ENCODE data around the gene RTCB. TPM values are rescaled to one million over a fixed set of nuclear protein-coding genes. Genes with fewer than 3 reads are reported as not detected.
A peak's percentile ranks its signal among the peaks of the same experiment; 100 is the strongest.

Gene RTCB
- total RNA-seq, 1 experiment from 2014 or later = 50.9 TPM

- no peak overlapping the region for H3K9ac ChIP-seq (ENCODE audit: low read length)
- H3K36me3 ChIP-seq (ENCODE audit: control insufficient read depth in 1 of 2, insufficient read depth in 2 of 2, low read length in 2 of 2) = no peaks in the 10 kb centered on the region
- intact Hi-C loops (cut with micrococcal nuclease) = loop anchor here (2.0 to 5.0 kb wide), 2 partner anchors 252 to 377 kb away; no protein-coding TSS in a partner anchor
- TF ChIP-seq ZBTB33 (IDR thresholded peaks at IDR 0.05; ENCODE audit: extremely low read depth, insufficient replicate concordance, low read length) (no peak), RAD21 (IDR thresholded peaks at IDR 0.05; ENCODE audit: low read depth) (no peak), SP1 (IDR thresholded peaks at IDR 0.05; ENCODE audit: low read depth) (no peak), SRF (IDR thresholded peaks at IDR 0.05; ENCODE audit: low read depth) (no peak)
- TF ChIP-seq, protein P1, sequence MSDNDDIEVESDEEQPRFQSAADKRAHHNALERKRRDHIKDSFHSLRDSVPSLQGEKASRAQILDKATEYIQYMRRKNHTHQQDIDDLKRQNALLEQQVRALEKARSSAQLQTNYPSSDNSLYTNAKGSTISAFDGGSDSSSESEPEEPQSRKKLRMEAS (IDR thresholded peaks at IDR 0.05) = no peak
- H3K79me2 ChIP-seq (ENCODE audit: insufficient read depth, low read length) = no peaks in the 10 kb centered on the region
- peaks cover 0 to 6% of the 10 kb centered on the region in 2 experiments; a peak in 1 of 4 replicates for H3K4me1 ChIP-seq (ENCODE audit: control insufficient read depth in 1 of 2, insufficient read depth in 2 of 2, low read length in 2 of 2)
- RAD21 ChIA-PET (ENCODE audit: low non-redundant PET in 1 of 2, low total read pairs in 2 of 2, uncharacterized antibody in 2 of 2, unreplicated experiment in 2 of 2) = no interaction called here
- peak overlapping the region; percentile 41 for H3K4me2 ChIP-seq (ENCODE audit: low read length)
- DNase-seq (ENCODE audit: low read depth, low spot score) (peak; percentile 49), ATAC-seq (peak; percentile 46)
- no TSS peak for BruUV-seq (replicated peaks)
- H3K9me3 ChIP-seq (ENCODE audit: control insufficient read depth in 1 of 2, insufficient read depth in 1 of 2, low read depth in 1 of 2, low read length in 2 of 2) = no peaks in the 10 kb centered on the region
- H3K9me2 ChIP-seq (ENCODE audit: insufficient read depth) = no peaks in the 10 kb centered on the region
- no peaks in the 10 kb centered on the region for H4K20me1 ChIP-seq (ENCODE audit: insufficient read depth)
- POLR2A ChIA-PET = no interaction called here
- CTCF ChIA-PET = no interaction called here
- H2AFZ ChIP-seq (ENCODE audit: low read depth, low read length, poor library complexity, severe bottlenecking) = no peak overlapping the region
- peak overlapping the region; percentile 8 to 9; a peak in 1 of 4 replicates for H3K4me3 ChIP-seq (replicated peaks in 1 of 2; ENCODE audit: low read depth in 1 of 2, low read length in 2 of 2)
- H3K27ac ChIP-seq (ENCODE audit: low read depth, low read length) = no peak overlapping the region
- no peaks in the 10 kb centered on the region for H3K27me3 ChIP-seq (ENCODE audit: insufficient read depth, low read length)
Measured at GRCh38 chr22:32354360-32355351, 57.4 kb downstream of the RTCB start.
